PFSK-1 (cell line): ENCODE results near the gene CD63.

Experiments
- FOXP2 ChIP-seq: optimal IDR thresholded peaks from 2 replicates; pipeline ENCODE3; 2011; ENCODE audit warnings: borderline replicate concordance, control low read depth, inconsistent platforms; ENCODE audit not compliant: insufficient read depth; ENCODE audit errors: extremely low read length, extremely low read depth
- POLR2AphosphoS5 ChIP-seq: IDR thresholded peaks from 2 replicates; pipeline ENCODE4 v1.6.1; 2012; ENCODE audit warnings: low read depth, mild to moderate bottlenecking, control low read depth, low read length, moderate library complexity
- SIN3A ChIP-seq: IDR thresholded peaks from 2 replicates; pipeline ENCODE4 v1.6.1; 2012; ENCODE audit warnings: mild to moderate bottlenecking, low read length, moderate library complexity, borderline replicate concordance; ENCODE audit not compliant: insufficient read depth
- TAF1 ChIP-seq: IDR thresholded peaks from 2 replicates; pipeline ENCODE4 v1.6.1; 2012; ENCODE audit warnings: low read length, control low read depth, borderline replicate concordance; ENCODE audit not compliant: insufficient read depth
- TF ChIP-seq, protein P1 (sequence below), 2 experiments: IDR thresholded peaks; 2 replicates each; pipeline versions ENCODE4 v1.6.1 to v1.8.0; 2011 to 2012; ENCODE audit warnings: low read depth in 2 of 2, low read length in 2 of 2, control low read depth in 1 of 2, inconsistent platforms in 1 of 2, mild to moderate bottlenecking in 1 of 2, moderate library complexity in 1 of 2; ENCODE audit not compliant: insufficient read depth in 1 of 2

Gene CD63

DNA sequence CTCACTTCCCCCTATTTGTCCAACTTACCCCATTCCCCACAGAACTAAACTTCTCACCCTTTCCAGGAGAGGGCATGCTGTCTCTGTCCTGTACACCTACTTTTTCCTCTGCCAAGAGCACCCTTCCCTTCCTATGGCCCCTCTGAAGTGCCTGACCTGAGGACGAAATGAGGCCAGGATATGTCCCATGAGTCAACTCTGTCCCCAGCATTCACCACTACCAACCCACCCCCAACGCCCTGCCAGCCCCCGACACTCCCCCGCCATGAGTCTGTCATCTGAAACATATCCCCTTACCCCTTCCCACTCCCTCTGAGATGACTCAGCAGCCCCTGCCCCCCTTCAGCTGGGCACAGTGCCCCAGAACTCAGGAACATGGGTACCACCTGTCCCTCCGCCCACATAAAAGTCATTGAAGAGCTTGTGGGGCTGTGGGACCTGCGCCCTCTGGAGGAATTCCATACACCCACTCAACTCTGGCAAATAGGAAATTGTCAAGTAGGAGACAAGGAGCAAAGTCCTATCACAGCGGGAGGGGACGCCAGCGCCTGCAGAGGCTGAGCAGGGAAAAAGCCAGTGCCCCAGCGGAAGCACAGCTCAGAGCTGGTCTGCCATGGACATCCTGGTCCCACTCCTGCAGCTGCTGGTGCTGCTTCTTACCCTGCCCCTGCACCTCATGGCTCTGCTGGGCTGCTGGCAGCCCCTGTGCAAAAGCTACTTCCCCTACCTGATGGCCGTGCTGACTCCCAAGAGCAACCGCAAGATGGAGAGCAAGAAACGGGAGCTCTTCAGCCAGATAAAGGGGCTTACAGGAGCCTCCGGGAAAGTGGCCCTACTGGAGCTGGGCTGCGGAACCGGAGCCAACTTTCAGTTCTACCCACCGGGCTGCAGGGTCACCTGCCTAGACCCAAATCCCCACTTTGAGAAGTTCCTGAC lies 47.4 kb downstream of the CD63 start:
- no peak for TF ChIP-seq POLR2AphosphoS5
- TF ChIP-seq TAF1, result no peak
- no peak for TF ChIP-seq SIN3A
- no peak for TF ChIP-seq FOXP2
- TF ChIP-seq, protein P1, sequence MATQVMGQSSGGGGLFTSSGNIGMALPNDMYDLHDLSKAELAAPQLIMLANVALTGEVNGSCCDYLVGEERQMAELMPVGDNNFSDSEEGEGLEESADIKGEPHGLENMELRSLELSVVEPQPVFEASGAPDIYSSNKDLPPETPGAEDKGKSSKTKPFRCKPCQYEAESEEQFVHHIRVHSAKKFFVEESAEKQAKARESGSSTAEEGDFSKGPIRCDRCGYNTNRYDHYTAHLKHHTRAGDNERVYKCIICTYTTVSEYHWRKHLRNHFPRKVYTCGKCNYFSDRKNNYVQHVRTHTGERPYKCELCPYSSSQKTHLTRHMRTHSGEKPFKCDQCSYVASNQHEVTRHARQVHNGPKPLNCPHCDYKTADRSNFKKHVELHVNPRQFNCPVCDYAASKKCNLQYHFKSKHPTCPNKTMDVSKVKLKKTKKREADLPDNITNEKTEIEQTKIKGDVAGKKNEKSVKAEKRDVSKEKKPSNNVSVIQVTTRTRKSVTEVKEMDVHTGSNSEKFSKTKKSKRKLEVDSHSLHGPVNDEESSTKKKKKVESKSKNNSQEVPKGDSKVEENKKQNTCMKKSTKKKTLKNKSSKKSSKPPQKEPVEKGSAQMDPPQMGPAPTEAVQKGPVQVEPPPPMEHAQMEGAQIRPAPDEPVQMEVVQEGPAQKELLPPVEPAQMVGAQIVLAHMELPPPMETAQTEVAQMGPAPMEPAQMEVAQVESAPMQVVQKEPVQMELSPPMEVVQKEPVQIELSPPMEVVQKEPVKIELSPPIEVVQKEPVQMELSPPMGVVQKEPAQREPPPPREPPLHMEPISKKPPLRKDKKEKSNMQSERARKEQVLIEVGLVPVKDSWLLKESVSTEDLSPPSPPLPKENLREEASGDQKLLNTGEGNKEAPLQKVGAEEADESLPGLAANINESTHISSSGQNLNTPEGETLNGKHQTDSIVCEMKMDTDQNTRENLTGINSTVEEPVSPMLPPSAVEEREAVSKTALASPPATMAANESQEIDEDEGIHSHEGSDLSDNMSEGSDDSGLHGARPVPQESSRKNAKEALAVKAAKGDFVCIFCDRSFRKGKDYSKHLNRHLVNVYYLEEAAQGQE (IDR thresholded peaks at IDR 0.05; ENCODE audit: insufficient read depth in 1 of 2, low read depth in 2 of 2, low read length in 2 of 2), result no peak

DNA sequence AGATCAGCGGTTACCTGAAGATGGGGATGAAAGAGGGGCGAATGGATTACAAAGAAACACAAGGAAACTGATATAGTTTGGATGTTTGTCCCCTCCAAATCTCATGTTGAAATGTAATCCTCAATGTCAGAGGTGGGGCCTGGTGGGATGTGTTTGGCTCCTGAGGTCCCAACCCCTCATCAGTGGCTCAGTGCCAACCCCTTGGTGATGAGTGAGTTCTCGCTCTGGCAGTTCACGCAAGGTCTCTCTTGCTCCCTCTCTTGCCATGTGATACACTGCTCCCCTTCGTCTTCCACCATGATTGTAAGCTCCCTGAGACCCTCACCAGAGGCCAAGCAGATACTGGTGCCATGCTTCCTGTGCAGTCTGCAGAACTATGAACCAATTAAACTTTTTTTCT lies 49.1 kb downstream of the CD63 start:
- TF ChIP-seq POLR2AphosphoS5 (no peak), FOXP2 (no peak), TAF1 (no peak), SIN3A (no peak)
- TF ChIP-seq, protein P1 (IDR thresholded peaks at IDR 0.05; ENCODE audit: insufficient read depth in 1 of 2, low read depth in 2 of 2, low read length in 2 of 2), result no peak

DNA sequence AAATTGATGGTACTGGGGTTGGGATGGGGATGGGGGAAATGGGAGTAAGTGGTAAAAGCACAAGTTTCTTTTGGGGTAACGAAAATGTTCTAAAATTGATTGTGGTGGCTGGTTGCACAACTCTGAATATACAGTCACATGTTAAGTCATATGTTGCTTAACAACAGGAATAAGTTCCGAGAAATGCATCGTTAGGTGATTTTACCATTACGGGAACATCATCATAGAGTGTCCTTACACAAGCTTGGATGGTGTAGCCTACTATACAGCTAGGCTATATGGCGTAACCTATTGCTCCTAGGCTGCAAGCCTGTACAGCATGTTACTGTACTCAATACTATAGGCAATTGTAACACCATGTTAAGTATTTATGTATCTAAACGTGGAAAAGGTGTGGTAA lies 52.1 kb downstream of the CD63 start:
- TF ChIP-seq TAF1 (no peak), POLR2AphosphoS5 (no peak), FOXP2 (no peak), SIN3A (no peak)
- TF ChIP-seq, protein P1 (IDR thresholded peaks at IDR 0.05; ENCODE audit: insufficient read depth in 1 of 2, low read depth in 2 of 2, low read length in 2 of 2), result no peak

DNA sequence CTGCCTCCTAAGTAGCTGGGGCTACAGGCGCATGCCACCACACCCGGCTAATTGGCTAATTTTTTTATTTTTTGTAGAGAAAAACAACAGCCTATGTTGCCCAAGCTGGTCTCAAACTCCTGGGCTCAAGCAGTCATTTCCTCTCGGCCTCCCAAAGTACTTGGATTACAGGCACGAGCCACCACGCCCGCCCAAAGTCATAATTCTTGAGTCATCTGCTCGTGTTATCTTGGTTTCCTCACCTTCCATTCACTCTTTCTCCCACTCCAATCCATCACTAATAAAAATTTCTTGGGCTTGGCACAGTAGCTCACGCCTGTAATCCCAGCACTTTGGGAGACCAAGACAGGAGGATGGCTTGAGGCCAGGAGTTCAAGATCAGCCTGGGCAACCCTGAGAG lies 53.1 kb downstream of the CD63 start:
- TF ChIP-seq, protein P1 (IDR thresholded peaks at IDR 0.05; ENCODE audit: insufficient read depth in 1 of 2, low read depth in 2 of 2, low read length in 2 of 2), result no peak
- TF ChIP-seq TAF1, result no peak
- no peak for TF ChIP-seq FOXP2
- TF ChIP-seq SIN3A, result no peak
- TF ChIP-seq POLR2AphosphoS5, result no peak
